Peyer's patch (tissue), 4 donors: Measurements from ENCODE around the gene U2AF1L4.

Experiments used
- CTCF ChIP-seq, 6 experiments: fragments of 450-650 bp in 4 of 6; fragments of 200-600 bp in 2 of 6; sonication (generic) in 1 of 6; IDR thresholded peaks; one replicate each; pipeline ENCODE4 v1.5.1; 2017 to 2019; ENCODE audit warnings: antibody characterized with exemption in 6 of 6, mild to moderate bottlenecking in 3 of 6, moderate library complexity in 1 of 6
- POLR2A ChIP-seq, 2 donors: fragments of 450-650 bp; IDR thresholded peaks; one replicate each; pipeline ENCODE4 v1.5.1; 2017; ENCODE audit warnings: antibody characterized with exemption in 2 of 2, mild to moderate bottlenecking in 2 of 2, moderate library complexity in 2 of 2

GRCh38 chr19:35755131-35755549 lies 9.9 kb upstream of the U2AF1L4 start:
- TF ChIP-seq CTCF (IDR thresholded peaks at IDR 0.05) (no peak), POLR2A (IDR thresholded peaks at IDR 0.05) (no peak)
